Measurements from ENCODE around the gene LUZP2. TPM values are rescaled to one million over a fixed set of nuclear protein-coding genes. Genes with fewer than 3 reads are reported as not detected.

LUZP2 gene
- total and polyA plus RNA-seq, 4 experiments from 2014 or later: not detected

GRCh38 chr11:24842308-24842707, 345.5 kb downstream of the LUZP2 start:
- H3K4me1 Mint-ChIP-seq: no peaks in the 10 kb centered on the region
- no peaks in the 10 kb centered on the region for H3K27me3 ChIP-seq (ENCODE audit: insufficient read depth, low read length)
- DNase-seq: no peak
- no peak overlapping the region for H3K4me3 Mint-ChIP-seq
- H3K27ac ChIP-seq (ENCODE audit: low read depth, low read length): no peak overlapping the region
- H3K9me3 Mint-ChIP-seq: peaks cover 4 to 15% (median 7%) of the 10 kb centered on the region in 8 donors
- no peaks in the 10 kb centered on the region for H3K9me3 ChIP-seq (ENCODE audit: control insufficient read depth in 1 of 2, low read length in 2 of 2)
- CTCF ChIA-PET (ENCODE audit: partially characterized antibody): no interaction called here
- no peaks in the 10 kb centered on the region for H3K4me1 ChIP-seq (ENCODE audit: insufficient read depth, low read length)
- no peak overlapping the region for H3K4me3 ChIP-seq (ENCODE audit: low read length in 2 of 2)
- H3K36me3 Mint-ChIP-seq: no peaks in the 10 kb centered on the region
- no peaks in the 10 kb centered on the region for H3K27me3 Mint-ChIP-seq
- intact Hi-C loops (cut with micrococcal nuclease): no loop called here
- H3K27ac Mint-ChIP-seq: no peak overlapping the region
- H3K36me3 ChIP-seq (ENCODE audit: insufficient read depth, low read length): no peaks in the 10 kb centered on the region
- POLR2A ChIA-PET (ENCODE audit: partially characterized antibody): no interaction called here

GRCh38 chr11:24844406-24844805, 347.6 kb downstream of the LUZP2 start:
- no peak overlapping the region for H3K4me3 Mint-ChIP-seq
- POLR2A ChIA-PET (ENCODE audit: partially characterized antibody): no interaction called here
- H3K9me3 Mint-ChIP-seq: peaks cover 7 to 20% (median 10%) of the 10 kb centered on the region in 8 donors
- no peaks in the 10 kb centered on the region for H3K4me1 Mint-ChIP-seq
- no peaks in the 10 kb centered on the region for H3K36me3 Mint-ChIP-seq
- Histone ChIP-seq H3K27me3 (ENCODE audit: insufficient read depth, low read length) (no peaks in the 10 kb centered on the region), H3K36me3 (ENCODE audit: insufficient read depth, low read length) (no peaks in the 10 kb centered on the region), H3K4me1 (ENCODE audit: insufficient read depth, low read length) (no peaks in the 10 kb centered on the region), H3K9me3 (ENCODE audit: control insufficient read depth in 1 of 2, low read length in 2 of 2) (no peaks in the 10 kb centered on the region), H3K4me3 (ENCODE audit: low read length in 2 of 2) (no peak overlapping the region), H3K27ac (ENCODE audit: low read depth, low read length) (no peak overlapping the region)
- H3K27ac Mint-ChIP-seq: no peak overlapping the region
- intact Hi-C loops (cut with micrococcal nuclease): no loop called here
- no peaks in the 10 kb centered on the region for H3K27me3 Mint-ChIP-seq
- CTCF ChIA-PET (ENCODE audit: partially characterized antibody): no interaction called here
- DNase-seq: no peak

- no peak overlapping the region for H3K27ac ChIP-seq (ENCODE audit: low read depth, low read length)
These were observed 352.0 kb downstream of the LUZP2 start for GRCh38 chr11:24848857-24849256.

GRCh38 chr11:24855951-24856350, 359.1 kb downstream of the LUZP2 start:
- Mint-ChIP-seq H3K27ac (no peak overlapping the region), H3K9me3 (peaks cover 4 to 31% (median 12%) of the 10 kb centered on the region in 8 donors), H3K4me3 (no peak overlapping the region), H3K27me3 (no peaks in the 10 kb centered on the region), H3K4me1 (no peaks in the 10 kb centered on the region), H3K36me3 (no peaks in the 10 kb centered on the region)
- Histone ChIP-seq H3K27me3 (ENCODE audit: insufficient read depth, low read length) (no peaks in the 10 kb centered on the region), H3K36me3 (ENCODE audit: insufficient read depth, low read length) (no peaks in the 10 kb centered on the region), H3K9me3 (ENCODE audit: control insufficient read depth in 1 of 2, low read length in 2 of 2) (no peaks in the 10 kb centered on the region), H3K27ac (ENCODE audit: low read depth, low read length) (no peak overlapping the region), H3K4me3 (ENCODE audit: low read length in 2 of 2) (no peak overlapping the region), H3K4me1 (ENCODE audit: insufficient read depth, low read length) (no peaks in the 10 kb centered on the region)
- CTCF ChIA-PET (ENCODE audit: partially characterized antibody): no interaction called here
- intact Hi-C loops (cut with micrococcal nuclease): no loop called here
- no peak for DNase-seq
- POLR2A ChIA-PET (ENCODE audit: partially characterized antibody): no interaction called here

More at GRCh38 chr11:24848857-24849256, 352.0 kb downstream of the LUZP2 start:
- Histone ChIP-seq H3K27me3 (ENCODE audit: insufficient read depth, low read length) (no peaks in the 10 kb centered on the region), H3K36me3 (ENCODE audit: insufficient read depth, low read length) (no peaks in the 10 kb centered on the region), H3K9me3 (ENCODE audit: control insufficient read depth in 1 of 2, low read length in 2 of 2) (no peaks in the 10 kb centered on the region), H3K4me3 (ENCODE audit: low read length in 2 of 2) (no peak overlapping the region), H3K4me1 (ENCODE audit: insufficient read depth, low read length) (no peaks in the 10 kb centered on the region)
- H3K27me3 Mint-ChIP-seq: no peaks in the 10 kb centered on the region
- intact Hi-C loops (cut with micrococcal nuclease): no loop called here
- H3K9me3 Mint-ChIP-seq: peaks cover 7 to 23% (median 14%) of the 10 kb centered on the region in 8 donors
- H3K4me3 Mint-ChIP-seq: no peak overlapping the region
- H3K4me1 Mint-ChIP-seq: no peaks in the 10 kb centered on the region
- DNase-seq: no peak
- ChIA-PET CTCF (ENCODE audit: partially characterized antibody) (no interaction called here), POLR2A (ENCODE audit: partially characterized antibody) (no interaction called here)
- H3K36me3 Mint-ChIP-seq: no peaks in the 10 kb centered on the region
- H3K27ac Mint-ChIP-seq: no peak overlapping the region

DNA sequence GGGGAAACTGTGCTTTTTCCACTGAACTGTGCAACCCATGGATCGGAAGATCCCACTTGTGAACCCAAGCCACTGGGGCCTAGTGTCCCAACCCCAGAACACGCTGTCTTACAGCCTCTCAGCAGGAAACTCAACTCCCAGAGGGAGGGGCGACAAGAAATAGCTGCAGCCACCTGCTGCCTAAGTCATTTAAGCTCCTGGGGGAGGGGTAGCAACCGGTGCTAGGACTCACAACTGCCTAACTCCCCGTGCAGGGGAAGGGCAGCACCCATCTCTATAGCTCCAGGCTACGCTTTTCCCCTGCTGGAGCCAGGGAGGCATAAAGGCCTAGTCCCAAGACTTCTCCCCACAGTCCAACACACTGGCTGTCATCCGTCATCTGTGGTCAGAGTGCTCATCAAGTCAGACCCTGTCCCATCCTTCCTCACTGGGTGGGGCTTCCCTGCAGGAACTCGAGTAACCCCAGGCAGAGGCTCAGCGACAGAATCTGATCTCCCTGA, 363.0 kb downstream of the LUZP2 start:
- H3K27ac Mint-ChIP-seq: no peak overlapping the region

DNA sequence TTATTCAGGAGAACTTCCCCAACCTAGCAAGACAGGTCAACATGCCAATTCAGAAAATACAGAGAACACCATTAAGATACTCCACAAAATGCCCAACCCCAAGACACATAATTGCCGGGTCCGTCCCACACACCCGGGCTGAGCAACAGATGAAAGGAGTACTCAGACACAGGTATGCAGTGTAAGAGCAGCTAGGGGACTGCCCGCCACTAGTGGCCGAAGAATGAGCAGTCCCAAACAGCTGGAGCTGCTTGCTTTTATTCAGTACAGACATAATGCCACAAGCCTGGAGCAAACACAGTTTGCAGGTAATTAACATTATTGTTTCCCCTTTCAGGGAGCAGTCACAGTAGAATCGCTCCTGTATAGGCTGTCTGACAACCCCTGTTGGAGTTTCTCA, 364.6 kb downstream of the LUZP2 start:
- no peak overlapping the region for H3K27ac Mint-ChIP-seq
- H3K9me3 Mint-ChIP-seq: peaks cover 0 to 24% (median 13%) of the 10 kb centered on the region in 8 donors
- H3K36me3 Mint-ChIP-seq: no peaks in the 10 kb centered on the region
- H3K27me3 ChIP-seq (ENCODE audit: insufficient read depth, low read length): no peaks in the 10 kb centered on the region
- no peaks in the 10 kb centered on the region for H3K9me3 ChIP-seq (ENCODE audit: control insufficient read depth in 1 of 2, low read length in 2 of 2)
- no peaks in the 10 kb centered on the region for H3K27me3 Mint-ChIP-seq
- ChIA-PET POLR2A (ENCODE audit: partially characterized antibody) (no interaction called here), CTCF (ENCODE audit: partially characterized antibody) (no interaction called here)
- no peaks in the 10 kb centered on the region for H3K36me3 ChIP-seq (ENCODE audit: insufficient read depth, low read length)
- no peak overlapping the region for H3K27ac ChIP-seq (ENCODE audit: low read depth, low read length)
- DNase-seq: no peak
- no peaks in the 10 kb centered on the region for H3K4me1 Mint-ChIP-seq
- no peak overlapping the region for H3K4me3 Mint-ChIP-seq
- intact Hi-C loops (cut with micrococcal nuclease): no loop called here
- no peak overlapping the region for H3K4me3 ChIP-seq (ENCODE audit: low read length in 2 of 2)
- no peaks in the 10 kb centered on the region for H3K4me1 ChIP-seq (ENCODE audit: insufficient read depth, low read length)

More for the DNA sequence above, 363.0 kb downstream of the LUZP2 start:
- Histone ChIP-seq H3K36me3 (ENCODE audit: insufficient read depth, low read length) (no peaks in the 10 kb centered on the region), H3K27ac (ENCODE audit: low read depth, low read length) (no peak overlapping the region), H3K27me3 (ENCODE audit: insufficient read depth, low read length) (no peaks in the 10 kb centered on the region), H3K9me3 (ENCODE audit: control insufficient read depth in 1 of 2, low read length in 2 of 2) (no peaks in the 10 kb centered on the region), H3K4me1 (ENCODE audit: insufficient read depth, low read length) (no peaks in the 10 kb centered on the region), H3K4me3 (ENCODE audit: low read length in 2 of 2) (no peak overlapping the region)
- H3K27me3 Mint-ChIP-seq: no peaks in the 10 kb centered on the region
- DNase-seq: no peak
- intact Hi-C loops (cut with micrococcal nuclease): no loop called here
- ChIA-PET CTCF (ENCODE audit: partially characterized antibody) (no interaction called here), POLR2A (ENCODE audit: partially characterized antibody) (no interaction called here)
- no peaks in the 10 kb centered on the region for H3K36me3 Mint-ChIP-seq
- H3K4me1 Mint-ChIP-seq: no peaks in the 10 kb centered on the region
- peaks cover 0 to 26% (median 14%) of the 10 kb centered on the region in 8 donors for H3K9me3 Mint-ChIP-seq
- H3K4me3 Mint-ChIP-seq: no peak overlapping the region

GRCh38 chr11:24866743-24867142, 369.9 kb downstream of the LUZP2 start:
- H3K27me3 ChIP-seq (ENCODE audit: insufficient read depth, low read length): no peaks in the 10 kb centered on the region
- H3K27ac ChIP-seq (ENCODE audit: low read depth, low read length): no peak overlapping the region
- no peaks in the 10 kb centered on the region for H3K4me1 ChIP-seq (ENCODE audit: insufficient read depth, low read length)
- H3K36me3 Mint-ChIP-seq: no peaks in the 10 kb centered on the region
- H3K27me3 Mint-ChIP-seq: no peaks in the 10 kb centered on the region
- H3K36me3 ChIP-seq (ENCODE audit: insufficient read depth, low read length): no peaks in the 10 kb centered on the region
- H3K4me3 Mint-ChIP-seq: no peak overlapping the region
- intact Hi-C loops (cut with micrococcal nuclease): no loop called here
- CTCF ChIA-PET (ENCODE audit: partially characterized antibody): no interaction called here
- no peak overlapping the region for H3K27ac Mint-ChIP-seq
- POLR2A ChIA-PET (ENCODE audit: partially characterized antibody): no interaction called here
- H3K9me3 ChIP-seq (ENCODE audit: control insufficient read depth in 1 of 2, low read length in 2 of 2): no peaks in the 10 kb centered on the region
- H3K9me3 Mint-ChIP-seq: peaks cover 4 to 20% (median 12%) of the 10 kb centered on the region in 8 donors
- no peaks in the 10 kb centered on the region for H3K4me1 Mint-ChIP-seq
- no peak overlapping the region for H3K4me3 ChIP-seq (ENCODE audit: low read length in 2 of 2)
- DNase-seq: no peak

- Histone ChIP-seq H3K4me3 (ENCODE audit: low read length in 2 of 2) (no peak overlapping the region), H3K4me1 (ENCODE audit: insufficient read depth, low read length) (no peaks in the 10 kb centered on the region), H3K36me3 (ENCODE audit: insufficient read depth, low read length) (no peaks in the 10 kb centered on the region), H3K27me3 (ENCODE audit: insufficient read depth, low read length) (no peaks in the 10 kb centered on the region), H3K9me3 (ENCODE audit: control insufficient read depth in 1 of 2, low read length in 2 of 2) (no peaks in the 10 kb centered on the region), H3K27ac (ENCODE audit: low read depth, low read length) (no peak overlapping the region)
- Mint-ChIP-seq H3K27me3 (no peaks in the 10 kb centered on the region), H3K27ac (no peak overlapping the region), H3K4me3 (no peak overlapping the region), H3K36me3 (no peaks in the 10 kb centered on the region), H3K4me1 (no peaks in the 10 kb centered on the region), H3K9me3 (peaks cover 5 to 23% (median 13%) of the 10 kb centered on the region in 8 donors)
- CTCF ChIA-PET (ENCODE audit: partially characterized antibody): no interaction called here
- POLR2A ChIA-PET (ENCODE audit: partially characterized antibody): no interaction called here
- no peak for DNase-seq
- intact Hi-C loops (cut with micrococcal nuclease): no loop called here
These were observed 373.2 kb downstream of the LUZP2 start for GRCh38 chr11:24870048-24870447.

Data from CD4-positive, alpha-beta memory T cell (primary cell).